ENCODE results near the gene DCTN2. TPM values are rescaled to one million over a fixed set of nuclear protein-coding genes. Genes with fewer than 3 reads are reported as not detected.

The DCTN2 gene
- 119 to 184 TPM (median 123 TPM) in 5 replicates for total RNA-seq (2022; extraction: Qiagen RNA extraction)

GRCh38 chr12:57546438-57547287 lies at the start of gene DCTN2:
Gene DCTN2 (minus strand): TSS chr12:57547192. CDS start chr12:57547063, 129 bp downstream.

GRCh38 chr12:57590864-57591781 lies 44.1 kb upstream of the DCTN2 start, which contains the start of gene PIP4K2C:
Gene PIP4K2C (plus strand): TSS chr12:57591192. CDS start chr12:57591290, 98 bp downstream.

GRCh38 chr12:57549909-57550640 lies 3.1 kb upstream of the DCTN2 start, which contains the start of gene KIF5A:
Gene KIF5A (plus strand): TSS chr12:57550044. CDS start chr12:57550272, 228 bp downstream.

GRCh38 chr12:57522011-57522886 lies 24.7 kb downstream of the DCTN2 start, which contains the start of gene MBD6:
Gene MBD6 (plus strand): TSS chr12:57522824. CDS start chr12:57524304, 1,480 bp downstream.

GRCh38 chr12:57520053-57520818 lies 26.8 kb downstream of the DCTN2 start, which contains the start of gene DDIT3:
Gene DDIT3 (minus strand): TSS chr12:57520514. CDS start chr12:57517406, 3,108 bp downstream.

GRCh38 chr12:57487597-57488401 lies 59.2 kb downstream of the DCTN2 start, which contains the start of gene MARS1:
Gene MARS1 (plus strand): TSS chr12:57488068. CDS start chr12:57488091, 23 bp downstream.

Other genes starting within 250 kb of the DCTN2 start
- gene R3HDM2, start 116.1 kb downstream of the DCTN2 start, total RNA-seq (2022; extraction: Qiagen RNA extraction) = 7.5 to 10.4 TPM (median 7.9 TPM) in 5 replicates
- 0.05 to 0.06 TPM (median 0.05 TPM) in 3 of 5 replicates, not detected in the others for gene INHBC, start 112.4 kb downstream of the DCTN2 start, total RNA-seq (2022; extraction: Qiagen RNA extraction)
- 0.05 to 0.09 TPM (median 0.06 TPM) in 3 of 5 replicates, not detected in the others for gene INHBE, start 91.9 kb downstream of the DCTN2 start, total RNA-seq (2022; extraction: Qiagen RNA extraction)
- 4.4 to 5.8 TPM (median 5.4 TPM) in 5 replicates for gene GLI1, start 87.4 kb downstream of the DCTN2 start, total RNA-seq (2022; extraction: Qiagen RNA extraction)
- gene ARHGAP9, start 67.3 kb downstream of the DCTN2 start, total RNA-seq (2022; extraction: Qiagen RNA extraction) = 0.33 to 0.96 TPM (median 0.48 TPM) in 5 replicates
- 126 to 287 TPM (median 138 TPM) in 5 replicates for gene MARS1, start 59.1 kb downstream of the DCTN2 start, total RNA-seq (2022; extraction: Qiagen RNA extraction)
- 20.8 to 27.9 TPM (median 23.8 TPM) in 5 replicates for gene DDIT3, start 26.7 kb downstream of the DCTN2 start, total RNA-seq (2022; extraction: Qiagen RNA extraction)
- gene MBD6, start 24.4 kb downstream of the DCTN2 start, total RNA-seq (2022; extraction: Qiagen RNA extraction) = 19.1 to 28.6 TPM (median 26.3 TPM) in 5 replicates
- 0.17 to 0.24 TPM (median 0.21 TPM) in 5 replicates for gene KIF5A, start 2.9 kb upstream of the DCTN2 start, total RNA-seq (2022; extraction: Qiagen RNA extraction)
- gene PIP4K2C, start 44.0 kb upstream of the DCTN2 start, total RNA-seq (2022; extraction: Qiagen RNA extraction) = 39.3 to 45.9 TPM (median 40.5 TPM) in 5 replicates
- gene DTX3, start 57.6 kb upstream of the DCTN2 start, total RNA-seq (2022; extraction: Qiagen RNA extraction) = 14.2 to 19.7 TPM (median 18.7 TPM) in 5 replicates
- gene ARHGEF25, start 64.2 kb upstream of the DCTN2 start, total RNA-seq (2022; extraction: Qiagen RNA extraction) = 4.2 to 5.6 TPM (median 5.4 TPM) in 5 replicates
- 32.6 to 47.2 TPM (median 42.2 TPM) in 5 replicates for gene B4GALNT1, start 86.0 kb upstream of the DCTN2 start, total RNA-seq (2022; extraction: Qiagen RNA extraction)
- 112 to 124 TPM (median 114 TPM) in 5 replicates for gene OS9, start 146.9 kb upstream of the DCTN2 start, total RNA-seq (2022; extraction: Qiagen RNA extraction)
- gene AGAP2, start 191.6 kb upstream of the DCTN2 start, total RNA-seq (2022; extraction: Qiagen RNA extraction) = 0.09 to 0.23 TPM (median 0.16 TPM) in 5 replicates
- 15.0 to 22.2 TPM (median 17.1 TPM) in 5 replicates for gene TSPAN31, start 197.8 kb upstream of the DCTN2 start, total RNA-seq (2022; extraction: Qiagen RNA extraction)
- 240 to 276 TPM (median 248 TPM) in 5 replicates for gene CDK4, start 205.1 kb upstream of the DCTN2 start, total RNA-seq (2022; extraction: Qiagen RNA extraction)
- 6.4 to 8.0 TPM (median 7.8 TPM) in 5 replicates for gene MARCHF9, start 207.9 kb upstream of the DCTN2 start, total RNA-seq (2022; extraction: Qiagen RNA extraction)
- 1.4 to 2.4 TPM (median 2.0 TPM) in 5 replicates for gene CYP27B1, start 219.9 kb upstream of the DCTN2 start, total RNA-seq (2022; extraction: Qiagen RNA extraction)
- gene METTL1, start 224.9 kb upstream of the DCTN2 start, total RNA-seq (2022; extraction: Qiagen RNA extraction) = 43.0 to 52.2 TPM (median 49.1 TPM) in 5 replicates
- gene EEF1AKMT3, start 225.4 kb upstream of the DCTN2 start, total RNA-seq (2022; extraction: Qiagen RNA extraction) = 3.5 to 6.2 TPM (median 5.1 TPM) in 5 replicates
- gene TSFM, start 235.6 kb upstream of the DCTN2 start, total RNA-seq (2022; extraction: Qiagen RNA extraction) = 62.8 to 79.9 TPM (median 69.5 TPM) in 5 replicates